Measurements from ENCODE around the gene CACNB2.

Gene CACNB2

DNA sequence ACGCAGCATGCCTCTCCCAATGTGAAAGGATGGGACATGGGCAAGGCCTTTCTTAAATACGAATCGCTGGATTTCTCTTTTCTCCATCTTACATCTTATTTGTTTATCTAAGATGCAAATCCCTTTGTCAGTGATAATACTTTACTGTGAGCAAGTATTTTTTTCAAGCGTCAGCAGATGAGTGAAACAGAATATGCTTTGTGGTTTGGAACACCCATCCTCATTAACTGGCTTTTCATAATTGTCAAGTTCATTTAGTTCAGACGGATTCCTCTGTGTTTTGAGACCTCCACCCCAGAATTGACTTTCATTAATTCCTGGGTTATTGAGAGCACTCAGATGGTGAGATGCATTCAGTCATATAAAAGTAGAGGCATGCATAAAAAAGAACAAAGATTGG, 361.4 kb downstream of the CACNB2 start:
- H3K36me3 Mint-ChIP-seq (ENCODE audit: low read depth): no peaks in the 10 kb centered on the region
- H3K4me3 Mint-ChIP-seq: no peak overlapping the region
- no peaks in the 10 kb centered on the region for H3K9me3 Mint-ChIP-seq
- no peaks in the 10 kb centered on the region for H3K4me1 Mint-ChIP-seq
- no peaks in the 10 kb centered on the region for H3K27me3 Mint-ChIP-seq (ENCODE audit: low read depth, poor library complexity)
- no peak for DNase-seq
- H3K27ac Mint-ChIP-seq: no peak overlapping the region
- TF ChIP-seq, protein P1, sequence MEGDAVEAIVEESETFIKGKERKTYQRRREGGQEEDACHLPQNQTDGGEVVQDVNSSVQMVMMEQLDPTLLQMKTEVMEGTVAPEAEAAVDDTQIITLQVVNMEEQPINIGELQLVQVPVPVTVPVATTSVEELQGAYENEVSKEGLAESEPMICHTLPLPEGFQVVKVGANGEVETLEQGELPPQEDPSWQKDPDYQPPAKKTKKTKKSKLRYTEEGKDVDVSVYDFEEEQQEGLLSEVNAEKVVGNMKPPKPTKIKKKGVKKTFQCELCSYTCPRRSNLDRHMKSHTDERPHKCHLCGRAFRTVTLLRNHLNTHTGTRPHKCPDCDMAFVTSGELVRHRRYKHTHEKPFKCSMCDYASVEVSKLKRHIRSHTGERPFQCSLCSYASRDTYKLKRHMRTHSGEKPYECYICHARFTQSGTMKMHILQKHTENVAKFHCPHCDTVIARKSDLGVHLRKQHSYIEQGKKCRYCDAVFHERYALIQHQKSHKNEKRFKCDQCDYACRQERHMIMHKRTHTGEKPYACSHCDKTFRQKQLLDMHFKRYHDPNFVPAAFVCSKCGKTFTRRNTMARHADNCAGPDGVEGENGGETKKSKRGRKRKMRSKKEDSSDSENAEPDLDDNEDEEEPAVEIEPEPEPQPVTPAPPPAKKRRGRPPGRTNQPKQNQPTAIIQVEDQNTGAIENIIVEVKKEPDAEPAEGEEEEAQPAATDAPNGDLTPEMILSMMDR (IDR thresholded peaks at IDR 0.05): no peak

DNA sequence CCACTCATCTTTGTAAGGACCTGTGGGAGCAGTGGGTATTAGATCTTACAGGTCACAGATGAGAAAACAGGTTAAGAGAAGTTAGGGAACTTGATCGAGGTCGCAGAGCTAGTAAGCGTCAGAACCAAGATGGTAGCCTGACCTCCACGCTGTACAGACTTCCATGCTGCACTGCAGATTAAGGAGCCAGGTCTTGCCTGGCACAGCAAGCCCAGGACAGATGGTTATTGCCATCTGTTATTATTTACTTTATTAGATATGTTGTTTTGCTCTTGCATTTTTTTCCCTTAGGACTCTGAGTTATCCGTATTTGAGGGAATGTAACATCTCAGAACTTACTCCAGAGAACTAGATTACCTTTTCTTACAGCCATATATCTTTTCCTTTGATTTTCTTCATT, 363.9 kb downstream of the CACNB2 start:
- Mint-ChIP-seq H3K27me3 (ENCODE audit: low read depth, poor library complexity) (no peaks in the 10 kb centered on the region), H3K27ac (no peak overlapping the region), H3K36me3 (ENCODE audit: low read depth) (no peaks in the 10 kb centered on the region), H3K9me3 (no peaks in the 10 kb centered on the region), H3K4me1 (no peaks in the 10 kb centered on the region), H3K4me3 (no peak overlapping the region)
- TF ChIP-seq, protein P1 (IDR thresholded peaks at IDR 0.05): no peak
- DNase-seq: no peak

DNA sequence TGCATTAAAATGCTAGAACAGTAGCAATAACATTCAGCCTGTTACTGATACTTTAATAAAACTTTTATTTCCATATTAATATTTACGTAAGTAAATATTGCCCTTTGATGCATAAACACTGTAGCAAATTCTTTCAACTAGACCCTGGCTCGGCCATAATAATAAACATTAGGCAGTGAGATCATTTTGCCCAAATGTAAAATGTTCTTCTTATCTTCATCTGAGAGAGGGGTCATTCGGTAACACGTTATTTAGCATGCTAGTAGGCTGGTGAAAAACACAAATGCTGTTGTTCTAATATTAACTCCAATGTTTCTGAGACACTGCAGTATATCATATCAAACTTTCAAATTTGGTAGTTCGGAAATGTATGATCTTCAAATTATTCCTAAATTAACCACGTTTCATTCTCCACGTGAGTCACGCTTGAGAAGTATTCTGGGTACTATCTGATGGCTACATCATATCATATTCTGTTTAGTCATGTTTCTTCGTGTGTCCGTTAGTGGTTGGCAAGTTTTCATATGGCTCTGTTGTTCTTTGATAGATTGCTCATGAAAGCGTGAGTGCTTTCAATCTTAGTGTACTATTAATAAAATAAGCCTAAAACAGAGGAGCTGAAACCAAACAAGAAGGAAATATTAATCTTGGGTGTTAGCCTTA, 365.4 kb downstream of the CACNB2 start:
- Mint-ChIP-seq H3K36me3 (ENCODE audit: low read depth) (no peaks in the 10 kb centered on the region), H3K27ac (no peak overlapping the region), H3K4me1 (no peaks in the 10 kb centered on the region), H3K9me3 (no peaks in the 10 kb centered on the region), H3K4me3 (no peak overlapping the region), H3K27me3 (ENCODE audit: low read depth, poor library complexity) (no peaks in the 10 kb centered on the region)
- TF ChIP-seq, protein P1 (IDR thresholded peaks at IDR 0.05): no peak
- DNase-seq: no peak

DNA sequence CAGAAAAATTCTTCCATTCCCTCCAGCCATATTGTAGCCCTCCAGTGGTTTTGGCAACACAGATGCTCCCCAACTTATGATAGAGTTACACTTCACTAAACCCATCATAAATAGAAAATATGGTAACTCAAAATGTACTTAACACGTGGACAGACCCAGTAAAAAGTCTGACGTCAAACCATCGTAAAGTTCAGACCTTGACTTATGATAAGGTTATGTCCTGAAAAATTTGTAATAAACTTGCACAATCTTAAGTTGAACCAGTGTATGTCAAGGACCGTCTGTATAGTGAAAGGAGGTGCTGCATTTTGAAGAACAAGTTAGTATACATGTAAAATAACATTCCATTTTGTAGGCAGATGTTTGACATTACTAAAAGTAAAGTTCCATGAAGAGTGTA, 368.4 kb downstream of the CACNB2 start:
- no peak overlapping the region for H3K4me3 Mint-ChIP-seq
- DNase-seq: no peak
- TF ChIP-seq, protein P1 (IDR thresholded peaks at IDR 0.05): no peak

DNA sequence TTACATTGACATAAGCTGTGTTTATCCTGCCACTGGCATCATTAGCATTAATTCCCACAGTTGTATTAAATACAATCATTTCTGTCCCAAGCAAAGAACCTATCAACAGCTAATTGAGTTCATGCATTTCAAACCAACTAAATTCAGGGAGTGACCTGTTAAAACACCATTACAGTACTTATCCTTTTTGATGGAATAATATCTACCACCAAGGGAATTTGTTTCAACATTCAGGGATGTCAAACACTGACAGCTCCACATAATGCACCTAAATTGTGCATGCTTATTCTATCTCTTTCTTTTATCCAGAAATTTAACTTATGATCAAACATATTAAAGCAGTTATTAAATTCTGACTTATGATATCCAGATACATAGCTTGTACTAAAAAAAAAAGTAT, 374.3 kb downstream of the CACNB2 start:
- DNase-seq: no peak
- Mint-ChIP-seq H3K27ac (no peak overlapping the region), H3K36me3 (ENCODE audit: low read depth) (peaks cover 25% of the 10 kb centered on the region), H3K27me3 (ENCODE audit: low read depth, poor library complexity) (no peaks in the 10 kb centered on the region), H3K4me3 (no peak overlapping the region), H3K9me3 (no peaks in the 10 kb centered on the region), H3K4me1 (no peaks in the 10 kb centered on the region)
- TF ChIP-seq, protein P1 (IDR thresholded peaks at IDR 0.05): no peak

More for the DNA sequence above, 368.4 kb downstream of the CACNB2 start:
- no peaks in the 10 kb centered on the region for H3K9me3 Mint-ChIP-seq
- no peaks in the 10 kb centered on the region for H3K4me1 Mint-ChIP-seq
- no peaks in the 10 kb centered on the region for H3K27me3 Mint-ChIP-seq (ENCODE audit: low read depth, poor library complexity)
- H3K27ac Mint-ChIP-seq: no peak overlapping the region
- H3K36me3 Mint-ChIP-seq (ENCODE audit: low read depth): peaks cover 15% of the 10 kb centered on the region

DNA sequence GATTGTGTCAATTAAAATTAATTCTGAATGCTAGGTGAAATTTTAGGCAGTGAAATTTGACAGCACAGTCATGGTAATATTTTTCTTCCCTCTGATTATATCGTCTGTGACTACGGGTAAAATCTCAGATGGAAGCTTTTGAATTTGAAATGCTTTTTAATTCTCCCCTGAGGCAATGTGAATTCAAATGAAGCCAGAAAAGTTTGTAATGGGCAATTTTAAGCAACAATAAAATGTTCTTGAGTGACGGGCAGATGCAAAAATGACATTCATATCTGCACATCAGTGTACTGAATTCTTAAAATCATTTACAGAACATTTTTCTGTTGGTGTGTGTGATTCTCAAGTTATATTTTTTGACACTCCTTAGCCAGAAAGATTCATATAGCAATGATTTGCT, 376.6 kb downstream of the CACNB2 start:
- H3K27ac Mint-ChIP-seq: no peak overlapping the region
- no peak overlapping the region for H3K4me3 Mint-ChIP-seq
- TF ChIP-seq, protein P1 (IDR thresholded peaks at IDR 0.05): no peak
- no peaks in the 10 kb centered on the region for H3K27me3 Mint-ChIP-seq (ENCODE audit: low read depth, poor library complexity)
- no peak for DNase-seq
- peaks cover 43% of the 10 kb centered on the region for H3K36me3 Mint-ChIP-seq (ENCODE audit: low read depth)
- H3K9me3 Mint-ChIP-seq: no peaks in the 10 kb centered on the region
- H3K4me1 Mint-ChIP-seq: no peaks in the 10 kb centered on the region
